Measurements from ENCODE around the gene CPSF6.
"Not testable (repeated sequence)": the region's sequence is repeated elsewhere in the genome, so short reads cannot be mapped to it uniquely, and the experiment has no call there.

Gene CPSF6, protein sequence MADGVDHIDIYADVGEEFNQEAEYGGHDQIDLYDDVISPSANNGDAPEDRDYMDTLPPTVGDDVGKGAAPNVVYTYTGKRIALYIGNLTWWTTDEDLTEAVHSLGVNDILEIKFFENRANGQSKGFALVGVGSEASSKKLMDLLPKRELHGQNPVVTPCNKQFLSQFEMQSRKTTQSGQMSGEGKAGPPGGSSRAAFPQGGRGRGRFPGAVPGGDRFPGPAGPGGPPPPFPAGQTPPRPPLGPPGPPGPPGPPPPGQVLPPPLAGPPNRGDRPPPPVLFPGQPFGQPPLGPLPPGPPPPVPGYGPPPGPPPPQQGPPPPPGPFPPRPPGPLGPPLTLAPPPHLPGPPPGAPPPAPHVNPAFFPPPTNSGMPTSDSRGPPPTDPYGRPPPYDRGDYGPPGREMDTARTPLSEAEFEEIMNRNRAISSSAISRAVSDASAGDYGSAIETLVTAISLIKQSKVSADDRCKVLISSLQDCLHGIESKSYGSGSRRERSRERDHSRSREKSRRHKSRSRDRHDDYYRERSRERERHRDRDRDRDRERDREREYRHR

DNA sequence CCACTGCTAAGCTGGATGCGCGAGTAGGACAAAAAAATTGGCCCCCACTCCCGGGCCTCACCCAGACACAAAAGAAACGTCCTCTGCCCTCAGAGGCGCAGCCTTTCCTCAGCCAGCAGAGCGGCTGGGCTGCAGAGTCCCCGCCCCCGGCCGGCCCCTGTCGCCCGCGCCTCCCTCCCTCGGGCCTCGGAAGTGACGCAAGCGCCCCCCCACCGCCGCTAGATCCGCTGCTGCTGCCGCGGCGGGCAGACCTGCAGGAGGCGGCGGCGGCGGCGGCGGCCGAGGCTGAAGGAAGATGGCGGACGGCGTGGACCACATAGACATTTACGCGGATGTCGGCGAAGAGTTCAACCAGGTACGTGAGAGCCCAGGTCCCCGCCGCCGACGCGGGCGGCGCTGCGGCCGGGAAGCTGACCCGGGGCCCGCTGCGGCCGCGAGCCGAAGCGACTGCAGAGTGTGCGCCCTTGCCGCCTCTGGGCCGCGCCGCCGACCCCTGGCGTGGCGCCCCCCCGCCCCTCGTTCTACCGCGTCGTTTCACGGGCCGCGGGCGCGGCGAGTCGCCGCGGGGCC, at the start of gene CPSF6:
TSS of gene CPSF6 (plus strand) at position 218 of the 570 bp plus-strand sequence. CDS start at position 296, 78 bp downstream.
- FAIRE-seq = no peak

DNA sequence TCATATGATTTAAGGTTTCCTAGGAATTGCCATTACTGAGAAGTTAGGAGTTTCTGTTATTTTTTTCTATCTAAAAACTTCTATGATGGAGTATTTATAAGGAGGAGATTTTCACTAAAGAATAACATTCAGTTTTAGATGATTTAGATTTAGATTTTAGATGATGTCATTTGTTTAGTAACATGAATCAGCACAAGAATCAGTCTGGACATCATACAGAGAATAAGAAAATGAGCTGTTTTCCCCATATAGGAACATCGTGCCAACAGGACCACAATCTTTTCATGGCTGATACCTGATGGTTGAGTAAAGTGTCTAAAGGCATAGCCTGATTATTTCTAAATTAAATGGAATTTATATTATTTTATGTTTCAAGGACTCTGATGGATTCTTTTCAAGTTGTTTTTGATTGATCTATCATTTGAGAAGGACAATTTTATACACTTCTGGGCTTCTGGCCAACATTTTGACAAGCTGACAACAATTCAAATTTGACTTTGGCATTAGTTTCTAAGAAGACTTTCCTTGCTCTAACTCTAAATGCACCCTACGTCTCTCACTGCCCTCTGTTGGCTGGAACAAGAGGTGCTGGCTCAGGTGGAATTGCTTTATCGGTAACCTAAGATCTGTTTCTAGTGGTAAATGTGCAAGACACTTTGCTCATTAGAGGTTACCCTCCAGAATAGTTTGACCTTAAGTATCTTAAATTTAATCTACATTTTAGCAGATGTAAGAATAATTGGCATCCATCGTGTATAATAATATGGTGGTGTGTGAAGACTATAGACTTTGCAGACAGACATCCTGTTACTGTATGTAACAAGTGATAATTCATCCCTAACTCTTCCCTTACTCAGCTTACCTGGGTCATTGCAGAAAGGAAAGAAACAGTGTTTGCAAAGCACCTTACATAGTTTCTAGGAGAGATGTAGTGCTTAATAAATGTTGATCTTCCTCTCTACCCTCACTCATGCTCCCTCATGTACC, 42.8 kb upstream of the CPSF6 start:
- no peak for FAIRE-seq

DNA sequence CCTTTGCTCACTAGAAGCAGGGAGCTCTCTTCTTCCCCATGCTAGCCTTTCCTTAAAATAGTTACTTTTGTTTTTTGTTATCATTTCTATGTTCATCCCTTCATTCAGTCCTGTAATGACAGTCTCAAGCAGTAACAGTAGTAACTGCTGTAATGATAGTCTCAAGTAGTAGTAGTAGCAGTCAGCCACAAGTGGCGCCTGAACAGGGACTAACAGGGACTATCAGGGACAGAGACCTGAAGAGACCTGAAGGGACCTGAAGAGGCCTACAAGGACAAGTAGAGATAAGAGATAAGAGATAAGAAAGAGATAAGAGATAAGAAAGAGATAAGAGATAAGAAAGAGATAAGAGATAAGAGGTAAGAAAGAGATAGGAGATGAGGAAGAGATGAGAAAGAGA, 39.4 kb upstream of the CPSF6 start:
- not testable (repeated sequence) for FAIRE-seq

DNA sequence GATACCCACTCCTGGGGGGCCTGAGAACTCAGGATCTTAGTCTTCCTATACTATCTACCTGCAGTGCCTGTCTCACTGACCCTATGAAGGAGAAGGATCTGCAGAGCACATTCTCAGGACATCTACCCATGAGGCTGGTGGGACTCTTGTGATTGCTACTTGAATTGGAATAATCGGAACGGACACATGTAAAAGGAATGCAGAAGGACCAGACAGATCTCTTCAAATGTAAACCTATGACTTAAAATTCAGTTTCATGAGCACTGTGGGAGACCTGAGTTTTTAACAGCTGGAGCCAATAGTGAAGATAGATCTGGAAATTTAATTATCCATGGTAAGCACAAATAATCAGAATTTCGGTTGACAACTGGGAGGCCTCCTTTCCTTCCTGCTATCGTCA, 35.2 kb upstream of the CPSF6 start:
- no peak for FAIRE-seq

DNA sequence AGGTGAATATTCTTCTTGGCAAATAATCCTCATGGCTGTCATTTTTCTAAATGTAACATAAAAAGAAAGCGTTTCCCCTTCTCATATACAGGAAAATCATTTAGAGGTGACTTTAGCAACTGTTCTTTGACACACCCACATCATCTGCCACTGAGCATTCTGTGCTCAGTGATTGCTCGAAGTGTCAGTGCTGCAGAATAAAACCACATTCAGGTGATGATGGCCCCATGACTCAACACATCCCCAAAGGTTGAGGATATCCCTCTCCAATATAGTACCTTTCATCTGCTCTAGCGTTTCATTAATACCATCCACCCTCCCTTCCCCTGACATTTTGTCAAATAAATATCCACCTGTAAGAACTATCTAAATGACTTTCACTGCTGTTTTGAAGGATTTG, 28.7 kb upstream of the CPSF6 start:
- FAIRE-seq = no peak

DNA sequence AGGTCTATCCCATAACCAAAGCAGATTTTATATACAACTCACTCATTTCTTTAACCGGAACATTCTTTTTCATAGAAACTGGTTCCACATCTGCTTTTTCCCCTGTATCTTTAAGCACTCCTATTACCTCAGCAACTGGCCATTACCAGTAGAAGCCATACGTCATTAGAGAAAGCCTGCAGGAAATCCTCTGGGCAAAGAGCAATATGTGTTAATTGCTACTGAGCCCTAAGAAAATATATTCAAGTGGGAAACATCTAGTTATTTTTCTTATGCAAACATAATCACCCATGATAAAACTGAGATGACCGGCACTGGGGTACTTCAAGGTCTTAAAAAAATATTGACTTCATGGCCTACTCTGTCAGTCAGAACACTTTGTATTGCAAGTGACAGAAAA, 28.2 kb upstream of the CPSF6 start:
- FAIRE-seq = no peak

DNA sequence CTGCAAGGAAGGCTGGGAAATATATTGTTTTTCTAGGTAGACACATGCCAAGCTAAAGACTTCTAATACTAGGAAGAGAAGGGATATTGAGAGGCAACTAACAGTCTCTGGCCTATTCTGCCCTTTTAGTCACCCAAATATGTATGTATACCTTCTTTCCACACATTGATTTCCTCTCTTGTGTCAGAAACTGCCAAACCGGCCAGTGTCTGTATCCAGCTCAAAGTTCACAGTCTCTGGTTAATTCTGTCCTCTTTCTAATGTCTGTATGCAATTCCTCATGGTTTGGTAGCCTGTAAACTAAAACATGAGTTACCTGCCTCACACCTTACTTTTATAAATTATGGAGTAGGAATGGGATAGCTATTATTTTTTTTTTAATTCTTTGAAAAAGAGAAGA, 25.2 kb upstream of the CPSF6 start:
- no peak for FAIRE-seq

DNA sequence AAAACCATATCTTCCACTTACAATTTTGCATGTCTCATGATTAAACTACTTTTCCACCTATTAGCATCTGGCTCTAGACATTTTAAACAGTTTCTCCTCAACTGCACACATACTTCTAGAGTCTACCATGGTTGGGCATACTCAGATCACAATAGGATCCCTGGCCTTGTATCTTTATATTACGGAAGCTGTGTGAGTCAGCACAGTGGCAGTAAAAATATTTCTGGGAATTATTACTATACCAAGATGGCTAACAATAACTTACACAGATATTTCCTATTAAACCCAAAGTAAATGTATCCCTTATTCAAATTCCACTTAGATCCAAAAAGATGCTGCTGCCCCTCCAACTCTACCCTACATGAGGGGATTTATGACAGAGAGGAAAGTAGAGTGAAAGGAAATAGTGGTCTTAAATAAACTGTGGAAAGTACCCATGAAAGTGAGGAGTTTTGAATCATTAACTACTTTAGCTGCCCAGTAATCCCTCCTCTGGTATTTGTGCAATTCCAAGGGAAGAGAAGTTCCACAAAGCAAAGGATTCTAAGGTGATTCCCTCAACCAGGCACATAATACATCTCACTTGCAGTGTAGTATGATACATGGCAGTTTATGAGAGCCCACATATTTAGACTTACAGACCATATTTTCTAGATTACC, 14.0 kb upstream of the CPSF6 start:
- no peak for FAIRE-seq

DNA sequence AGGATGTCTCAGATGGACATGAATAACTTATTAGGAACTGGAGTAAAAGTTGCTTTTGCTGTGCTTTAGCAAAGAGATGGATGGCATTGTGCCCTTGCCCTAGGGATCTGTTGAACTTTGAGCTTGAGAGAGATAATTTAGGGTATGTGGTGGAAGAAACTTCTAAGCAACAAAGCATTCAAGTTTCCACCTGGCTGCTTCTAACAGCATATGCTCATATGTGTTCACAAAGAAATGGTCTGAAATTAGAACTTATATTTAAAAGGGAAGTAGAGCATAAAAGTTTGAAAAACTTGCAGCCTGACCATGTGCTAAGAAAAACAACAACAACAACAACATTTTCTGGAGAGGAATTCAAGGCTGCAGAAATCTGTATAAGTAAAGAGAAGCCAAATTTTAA, 7.9 kb upstream of the CPSF6 start:
- FAIRE-seq = no peak

DNA sequence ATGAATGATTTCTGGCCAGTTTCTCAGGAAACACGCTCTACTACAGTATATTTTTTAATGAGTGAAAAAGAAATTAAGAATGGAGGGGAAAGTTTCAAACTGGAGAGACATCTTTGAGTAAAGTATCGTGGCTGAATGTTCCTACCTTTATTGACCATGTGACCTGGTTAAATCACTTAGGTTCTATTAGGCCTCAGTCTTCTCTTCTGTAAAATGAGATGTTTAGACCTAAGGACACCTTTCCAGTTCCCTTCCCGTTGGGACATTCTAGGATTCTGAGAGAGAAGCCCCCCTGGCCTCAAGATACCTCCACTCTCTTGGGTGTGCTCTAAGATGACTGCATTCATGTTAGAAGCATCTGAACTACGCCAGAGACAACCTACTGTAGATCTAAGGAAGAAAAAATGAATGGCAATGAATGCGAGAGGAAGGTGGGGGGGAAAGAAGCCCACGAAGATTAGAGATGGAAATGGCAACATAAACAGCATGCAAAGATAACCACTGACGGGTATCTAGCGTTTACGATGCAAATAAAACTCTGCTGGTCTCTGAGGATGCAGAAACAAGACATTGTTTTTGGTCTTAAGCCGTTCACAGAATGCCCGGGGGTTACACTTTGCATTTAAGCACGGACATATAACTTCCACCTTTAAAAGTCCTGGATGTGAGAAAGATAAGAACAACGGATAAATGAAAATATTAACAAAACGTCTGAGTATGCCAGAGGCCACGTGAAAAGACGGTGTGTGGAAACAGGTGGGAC, 599 bp upstream of the CPSF6 start:
- FAIRE-seq = no peak

DNA sequence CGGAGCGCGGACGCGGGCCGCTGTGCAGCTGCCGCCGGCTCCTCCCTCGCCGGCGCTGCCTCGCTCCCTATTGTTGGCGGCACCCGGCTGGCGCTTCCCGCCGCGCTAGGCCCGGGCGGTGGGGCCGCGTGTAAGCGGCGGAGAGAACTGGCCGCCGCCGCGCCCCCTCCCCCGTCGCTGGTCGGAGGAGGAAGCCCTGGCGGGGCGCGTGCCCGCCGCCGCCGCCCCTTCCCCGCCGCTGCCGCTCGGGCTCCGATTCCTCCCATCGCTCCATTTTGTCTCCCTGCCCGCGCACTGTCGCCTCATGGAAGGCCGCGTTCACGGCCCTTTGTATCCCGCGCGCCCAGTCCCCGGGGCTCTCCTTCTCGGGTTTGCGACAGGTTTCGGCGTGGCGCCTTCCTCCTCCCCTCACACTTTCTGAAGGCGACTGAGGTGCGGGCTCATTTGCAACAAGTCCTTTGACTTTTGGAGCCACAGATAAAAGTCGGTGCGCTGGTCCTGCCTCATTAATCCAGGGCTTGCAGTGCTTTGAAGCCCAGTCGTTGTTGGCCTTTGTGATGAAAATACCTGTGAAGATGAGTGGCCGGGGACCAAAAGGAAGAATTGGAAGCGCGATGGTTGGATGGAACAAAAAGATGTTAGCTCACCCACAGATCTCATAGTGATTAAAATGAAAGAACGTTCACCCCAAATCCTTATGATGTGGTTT, 707 bp downstream of the CPSF6 start:
- no peak for FAIRE-seq

DNA sequence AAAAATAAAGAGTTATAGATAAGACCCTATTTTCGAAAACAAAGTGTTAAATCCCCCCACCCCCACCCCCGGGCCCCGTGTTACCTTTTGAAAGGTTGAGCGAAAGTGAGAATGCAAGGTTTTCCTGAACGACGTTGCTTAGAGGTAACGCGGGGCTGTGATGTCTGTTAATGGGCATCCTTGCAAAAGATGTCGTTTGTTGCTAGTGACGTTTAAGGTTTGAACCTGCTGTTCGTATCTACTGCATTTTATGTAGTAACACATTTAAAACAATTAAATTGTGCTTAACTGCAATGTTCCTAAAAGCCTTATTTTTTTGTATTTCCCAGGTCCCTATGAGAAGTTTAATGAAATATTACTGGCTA, 1.2 kb downstream of the CPSF6 start:
- FAIRE-seq = no peak

DNA sequence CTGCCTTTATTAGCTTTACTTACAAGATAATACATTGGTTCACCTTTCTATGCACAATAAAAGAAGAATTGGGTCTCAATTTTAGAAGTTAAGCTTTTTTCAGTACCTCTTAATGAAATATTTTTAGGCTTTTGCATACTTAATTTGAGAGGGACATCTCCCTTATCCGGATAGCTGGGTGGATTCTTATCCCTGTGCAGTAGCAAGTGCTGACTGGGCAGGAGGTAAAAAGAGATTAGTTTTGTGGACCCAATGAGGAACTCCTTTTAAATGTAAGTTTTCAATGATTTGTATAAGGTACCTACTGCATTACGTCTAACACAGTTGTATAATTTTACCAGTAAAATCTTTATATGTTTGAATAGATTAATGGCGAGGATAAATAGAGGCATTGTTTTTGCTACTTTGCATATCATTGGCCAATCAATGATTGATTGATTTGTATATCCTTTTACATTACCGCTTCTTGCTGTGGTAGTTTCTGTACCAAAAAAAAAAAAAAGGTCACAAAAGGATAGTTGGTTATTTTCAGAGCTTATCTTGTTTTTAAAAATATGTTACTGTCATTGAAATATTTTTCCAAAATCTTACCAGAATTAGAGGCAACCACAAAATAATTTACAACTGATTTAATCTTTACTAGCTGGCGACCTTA, 2.2 kb downstream of the CPSF6 start:
- no peak for FAIRE-seq

DNA sequence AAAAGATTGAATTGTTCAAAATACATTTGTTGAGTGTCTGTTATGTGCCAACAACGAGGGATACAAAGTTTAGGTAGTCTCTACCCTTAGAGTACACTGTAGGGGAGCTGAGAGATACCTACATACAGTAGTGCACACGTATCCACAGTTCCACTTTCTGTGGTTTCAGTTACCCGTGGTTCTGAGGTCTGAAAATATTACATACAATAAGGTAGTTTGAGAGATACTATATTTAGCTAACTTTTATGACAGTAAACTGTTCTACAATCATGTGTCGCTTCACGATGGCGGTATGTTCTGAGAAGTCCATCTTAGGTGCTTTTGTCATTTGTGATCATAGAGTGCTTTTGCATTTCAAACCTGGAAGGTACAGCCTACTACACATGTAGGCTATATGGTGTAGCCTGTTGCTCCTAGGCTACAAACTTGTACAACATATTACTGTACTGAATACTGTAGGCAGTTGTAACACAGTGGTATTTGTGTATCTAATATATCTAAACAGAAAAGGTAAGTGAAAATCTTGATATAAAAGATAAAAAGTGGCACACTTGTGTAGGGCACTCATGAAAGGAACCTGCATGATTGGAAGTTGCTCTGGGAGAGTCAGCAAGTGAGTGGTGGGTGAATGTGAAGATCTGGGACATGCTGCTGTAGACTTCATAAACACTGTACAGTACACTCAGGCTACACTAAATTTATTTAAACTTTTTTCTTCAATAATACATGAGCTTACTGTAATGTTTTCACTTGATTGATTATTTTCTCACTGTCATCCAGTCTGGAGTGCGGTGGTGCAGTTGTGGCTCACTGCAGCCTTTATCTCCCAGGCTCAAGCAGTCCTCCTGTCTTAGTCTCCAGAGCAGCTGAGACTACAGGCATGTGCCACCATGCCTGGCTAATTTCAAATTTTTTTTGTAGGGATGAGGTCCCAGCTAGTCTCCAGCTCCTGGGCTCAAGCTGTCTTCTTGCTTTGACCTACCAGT, 4.0 kb downstream of the CPSF6 start:
- no peak for FAIRE-seq

DNA sequence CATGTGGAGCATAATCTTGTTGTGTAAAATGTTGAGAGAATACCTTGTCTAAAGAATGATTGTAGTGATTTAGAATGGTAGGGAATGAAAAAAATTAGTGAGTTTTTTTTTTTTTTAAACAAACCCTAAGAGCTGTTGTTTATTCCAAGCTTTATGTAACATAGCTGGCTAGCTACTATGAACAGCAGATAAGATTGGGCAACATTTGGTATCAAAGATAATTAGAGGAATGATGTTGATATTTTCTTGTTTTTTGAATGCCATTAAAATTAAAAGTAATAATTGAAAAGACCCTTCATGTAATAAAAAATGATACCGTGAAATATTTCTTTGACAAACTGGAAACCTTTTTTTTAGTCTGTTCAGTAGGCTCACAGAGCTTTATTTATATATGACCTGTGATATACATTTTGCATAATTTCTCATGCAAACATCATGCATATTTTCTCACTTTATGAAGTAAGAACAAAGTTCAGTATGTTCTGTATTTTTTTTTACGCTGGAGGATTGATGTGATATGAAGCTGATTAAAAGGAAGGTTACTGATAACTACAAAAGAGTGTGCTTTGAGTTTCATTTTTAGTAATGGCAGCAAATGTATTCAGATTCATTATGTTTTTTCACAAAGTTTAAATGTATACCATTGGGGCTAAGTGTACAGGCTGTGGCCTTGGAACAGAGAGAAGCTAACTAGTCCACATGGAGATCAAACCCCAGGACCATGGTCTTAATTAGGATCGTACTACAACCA, 8.1 kb downstream of the CPSF6 start:
- FAIRE-seq = no peak

DNA sequence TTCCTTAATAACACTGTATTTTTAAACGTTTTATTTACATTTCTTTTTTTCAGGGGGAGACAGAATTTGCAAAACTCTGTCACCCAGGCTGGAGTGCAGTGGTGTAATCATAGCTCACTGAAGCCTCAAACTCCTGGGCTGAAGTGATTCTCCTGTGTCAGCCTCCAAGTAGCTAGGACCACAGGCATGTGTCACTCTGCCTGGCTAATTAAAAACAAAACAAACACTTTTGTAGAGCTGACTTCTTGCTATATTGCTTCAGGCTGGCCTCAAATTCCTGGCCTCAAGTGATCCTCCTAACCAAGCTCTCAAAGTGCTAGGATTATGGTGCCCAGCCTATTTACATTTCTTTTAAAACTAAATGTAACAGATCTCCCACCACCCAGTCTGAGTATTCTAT, 12.7 kb downstream of the CPSF6 start:
- FAIRE-seq = no peak

DNA sequence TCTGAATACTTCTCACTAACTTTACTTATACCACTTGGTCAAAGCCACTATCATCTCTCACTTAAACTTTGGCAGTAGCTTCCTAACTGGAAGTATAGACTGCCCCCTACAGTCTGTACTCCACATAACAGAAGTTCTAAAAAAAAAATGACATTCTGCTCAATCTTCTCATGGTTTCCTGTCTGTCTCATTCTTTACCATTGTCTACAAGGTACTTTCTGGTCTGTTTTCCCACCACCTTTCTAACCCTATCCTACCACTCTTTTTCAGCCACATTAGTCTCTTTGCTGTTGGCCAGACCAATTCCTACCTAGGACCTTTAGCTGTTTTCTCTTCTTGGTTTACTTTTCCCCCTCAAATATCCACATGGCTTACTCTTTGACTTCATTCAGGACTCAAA, 14.7 kb downstream of the CPSF6 start:
- FAIRE-seq = no peak

DNA sequence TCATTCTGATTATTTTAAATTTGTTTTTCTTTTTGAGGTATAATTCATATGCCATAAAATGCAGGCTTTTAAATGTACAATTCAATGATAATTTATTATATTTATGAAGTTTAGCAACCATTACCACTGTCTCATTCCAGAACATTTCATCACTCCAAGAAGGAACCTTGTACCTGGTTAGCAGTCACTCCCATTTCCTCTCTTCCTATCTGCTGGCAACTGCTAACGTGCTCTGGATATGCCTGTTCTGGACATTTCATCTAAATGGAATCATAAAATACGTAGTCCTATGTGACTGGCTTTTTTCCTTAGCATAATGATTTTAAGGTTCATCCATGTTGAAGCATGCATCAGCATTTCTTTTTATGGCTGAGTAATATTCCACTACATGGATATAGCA, 15.5 kb downstream of the CPSF6 start:
- FAIRE-seq = no peak

DNA sequence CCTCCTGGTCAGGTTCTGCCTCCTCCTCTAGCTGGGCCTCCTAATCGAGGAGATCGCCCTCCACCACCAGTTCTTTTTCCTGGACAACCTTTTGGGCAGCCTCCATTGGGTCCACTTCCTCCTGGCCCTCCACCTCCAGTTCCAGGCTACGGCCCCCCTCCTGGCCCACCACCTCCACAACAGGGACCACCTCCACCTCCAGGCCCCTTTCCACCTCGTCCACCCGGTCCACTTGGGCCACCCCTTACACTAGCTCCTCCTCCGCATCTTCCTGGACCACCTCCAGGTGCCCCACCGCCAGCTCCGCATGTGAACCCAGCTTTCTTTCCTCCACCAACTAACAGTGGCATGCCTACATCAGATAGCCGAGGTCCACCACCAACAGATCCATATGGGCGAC, 19.3 kb downstream of the CPSF6 start:
- FAIRE-seq = no peak

Measured in colon (tissue), 2 donors.